ENCODE measurements around the gene NUP210L.

DNA sequence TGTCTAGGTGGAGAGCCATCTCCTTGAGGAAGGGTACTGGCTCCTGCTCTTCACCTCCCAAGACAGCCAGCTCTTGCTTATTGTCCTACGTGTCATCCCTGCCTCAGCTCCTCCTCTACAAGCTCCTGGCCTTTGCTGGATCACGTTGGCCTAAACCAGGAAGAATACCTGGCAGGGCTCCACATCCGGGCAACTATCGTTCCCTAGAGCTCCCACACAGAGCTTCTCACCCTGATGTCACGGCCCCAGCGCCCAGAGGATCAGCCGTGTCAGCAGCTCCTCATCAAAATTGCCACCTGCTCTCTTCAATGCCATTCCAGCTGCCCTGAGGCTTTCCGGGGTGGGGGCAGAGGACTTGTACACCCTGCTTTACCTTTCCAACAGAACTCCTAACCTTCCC is 38.9 kb upstream of the NUP210L start:
- TF ChIP-seq, protein P1, sequence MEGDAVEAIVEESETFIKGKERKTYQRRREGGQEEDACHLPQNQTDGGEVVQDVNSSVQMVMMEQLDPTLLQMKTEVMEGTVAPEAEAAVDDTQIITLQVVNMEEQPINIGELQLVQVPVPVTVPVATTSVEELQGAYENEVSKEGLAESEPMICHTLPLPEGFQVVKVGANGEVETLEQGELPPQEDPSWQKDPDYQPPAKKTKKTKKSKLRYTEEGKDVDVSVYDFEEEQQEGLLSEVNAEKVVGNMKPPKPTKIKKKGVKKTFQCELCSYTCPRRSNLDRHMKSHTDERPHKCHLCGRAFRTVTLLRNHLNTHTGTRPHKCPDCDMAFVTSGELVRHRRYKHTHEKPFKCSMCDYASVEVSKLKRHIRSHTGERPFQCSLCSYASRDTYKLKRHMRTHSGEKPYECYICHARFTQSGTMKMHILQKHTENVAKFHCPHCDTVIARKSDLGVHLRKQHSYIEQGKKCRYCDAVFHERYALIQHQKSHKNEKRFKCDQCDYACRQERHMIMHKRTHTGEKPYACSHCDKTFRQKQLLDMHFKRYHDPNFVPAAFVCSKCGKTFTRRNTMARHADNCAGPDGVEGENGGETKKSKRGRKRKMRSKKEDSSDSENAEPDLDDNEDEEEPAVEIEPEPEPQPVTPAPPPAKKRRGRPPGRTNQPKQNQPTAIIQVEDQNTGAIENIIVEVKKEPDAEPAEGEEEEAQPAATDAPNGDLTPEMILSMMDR (IDR thresholded peaks at IDR 0.05): no peak
- no peak for TF ChIP-seq EZH2 (IDR thresholded peaks at IDR 0.05)
